A172 (cell line): ENCODE data around the gene TFCP2. TPM values are rescaled to one million over a fixed set of nuclear protein-coding genes. Genes with fewer than 3 reads are reported as not detected.
"Not testable (repeated sequence)": the region's sequence is repeated elsewhere in the genome, so short reads cannot be mapped to it uniquely, and the experiment has no call there.

Source experiments
- DNase-seq: peaks from one replicate; pipeline ENCODE4 v3.0.0-alpha.2; 2015; ENCODE audit warnings: low spot score
- total RNA-seq: library from RNA; depleted of rRNA; stranded (reverse); fragments of >200 nt; shearing (Covaris generic); gene quantifications from 2 replicates; pipeline ENCODE4 v1.2.3, GENCODE V29; 2014

Gene TFCP2
- total RNA-seq, 1 experiment from 2014 or later: 19.7 TPM

DNA sequence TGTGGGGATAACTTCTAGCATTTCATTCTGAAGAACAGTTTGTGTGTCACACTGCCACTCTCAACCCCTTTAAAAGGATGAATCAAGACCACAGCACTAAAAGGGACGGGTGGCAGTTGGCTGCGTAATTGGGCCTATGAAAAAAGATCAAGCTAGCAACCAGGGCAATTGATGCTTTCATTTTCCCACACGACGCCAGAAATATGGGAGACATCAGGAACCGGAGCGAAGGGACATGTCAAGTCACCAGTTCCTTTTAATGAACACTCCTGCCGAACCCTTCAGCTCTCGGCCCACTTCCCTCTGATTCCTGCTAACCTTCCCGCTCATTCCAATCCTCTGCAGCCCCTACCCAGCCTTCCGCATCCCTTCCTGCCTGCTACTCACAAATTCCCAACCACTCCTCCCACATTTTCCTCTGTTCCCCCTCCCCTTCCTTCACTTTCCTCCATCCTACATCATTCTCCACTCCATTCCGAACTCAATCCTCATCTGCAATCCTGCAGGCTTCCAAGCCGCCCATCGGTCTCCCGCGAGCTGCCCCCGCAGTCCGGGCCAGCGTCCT is 90.3 kb downstream of the TFCP2 start:
- peak; percentile 41 for DNase-seq

DNA sequence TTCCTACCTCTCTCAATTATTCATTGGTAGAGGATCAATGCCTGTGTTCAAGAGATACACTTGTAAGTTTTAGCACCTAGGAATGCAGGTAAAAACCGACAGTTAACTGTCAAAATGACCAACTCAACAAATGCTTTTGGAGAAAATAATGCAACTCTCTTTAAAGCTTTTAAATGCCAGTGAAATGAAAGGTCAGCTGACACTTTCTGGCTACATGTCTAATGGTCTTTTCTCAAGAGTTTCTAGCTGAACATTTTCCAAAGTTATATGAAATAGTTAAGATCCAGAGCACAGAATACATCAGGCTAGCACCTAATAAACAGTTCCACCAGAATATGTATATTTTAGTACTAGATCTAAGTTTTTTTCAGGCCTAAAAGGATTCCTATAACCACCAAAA is 91.5 kb downstream of the TFCP2 start:
- no peak for DNase-seq

DNA sequence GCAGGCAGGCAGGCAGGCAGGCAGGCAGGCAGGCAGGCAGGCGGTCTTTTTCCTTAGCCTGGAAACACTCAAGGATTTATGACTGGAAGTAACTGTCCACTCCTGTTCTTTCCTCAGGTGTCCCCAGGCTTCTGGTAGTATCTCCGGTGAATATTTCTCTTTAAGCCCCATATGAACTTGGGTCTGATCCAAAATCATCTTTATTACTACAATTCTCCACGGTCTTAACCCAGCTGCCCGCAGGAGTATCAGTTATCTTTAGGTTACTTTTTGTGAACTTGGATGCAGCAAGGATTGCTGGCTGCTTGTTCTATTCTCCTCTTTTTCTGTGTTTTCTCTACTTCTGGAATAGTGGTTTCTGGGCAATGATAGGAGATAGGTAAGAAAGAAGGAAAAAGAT is 92.8 kb downstream of the TFCP2 start:
- no peak for DNase-seq

DNA sequence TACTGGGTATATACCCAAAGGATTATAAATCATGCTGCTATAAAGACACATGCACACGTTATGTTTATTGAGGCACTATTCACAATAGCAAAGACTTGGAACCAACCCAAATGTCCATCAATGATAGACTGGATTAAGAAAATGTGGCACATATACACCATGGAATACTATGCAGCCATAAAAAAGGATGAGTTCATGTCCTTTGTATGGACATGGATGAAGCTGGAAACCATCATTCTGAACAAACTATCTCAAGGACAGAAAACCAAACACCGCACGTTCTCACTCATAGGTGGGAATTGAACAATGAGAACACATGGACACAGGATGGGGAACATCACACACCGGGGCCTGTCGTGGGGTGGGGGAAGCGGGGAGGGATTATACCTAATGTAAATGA is 94.1 kb downstream of the TFCP2 start:
- not testable (repeated sequence) for DNase-seq

DNA sequence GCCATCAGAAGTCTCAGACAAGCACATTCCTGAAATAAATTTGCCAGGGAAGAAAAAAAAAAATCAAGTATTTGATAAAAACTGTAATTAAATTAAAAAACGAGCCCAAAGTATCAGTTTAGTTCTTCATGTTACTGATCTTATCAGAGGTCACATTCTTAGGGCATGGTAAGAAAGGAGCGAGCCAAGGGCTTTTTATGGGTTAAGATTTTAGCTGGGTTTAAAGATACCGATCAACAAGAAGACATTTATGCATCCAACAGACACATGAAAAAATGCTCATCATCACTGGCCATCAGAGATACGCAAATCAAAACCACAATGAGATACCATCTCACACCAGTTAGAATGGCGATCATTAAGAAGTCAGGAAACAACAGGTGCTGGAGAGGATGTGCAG is 94.6 kb downstream of the TFCP2 start:
- DNase-seq: not testable (repeated sequence)

DNA sequence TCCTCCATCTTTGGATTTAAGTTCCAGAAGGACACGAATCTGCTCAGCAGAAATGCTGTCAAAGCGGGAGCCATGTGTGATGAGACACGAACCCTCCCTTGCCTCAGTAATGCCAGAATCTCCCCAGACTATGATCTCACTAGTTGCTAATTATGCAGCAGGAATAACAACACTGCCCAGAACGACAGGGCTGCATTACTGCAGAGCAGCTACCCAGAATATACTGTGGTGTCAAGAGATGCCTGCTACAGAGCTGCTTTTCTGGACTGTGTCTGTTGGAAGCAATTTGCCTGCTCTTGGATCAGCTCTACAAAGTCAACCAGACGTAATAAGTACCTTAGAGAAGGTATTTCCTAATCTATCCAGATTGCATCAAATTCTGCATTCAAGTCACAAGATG is 95.0 kb downstream of the TFCP2 start:
- DNase-seq: no peak

DNA sequence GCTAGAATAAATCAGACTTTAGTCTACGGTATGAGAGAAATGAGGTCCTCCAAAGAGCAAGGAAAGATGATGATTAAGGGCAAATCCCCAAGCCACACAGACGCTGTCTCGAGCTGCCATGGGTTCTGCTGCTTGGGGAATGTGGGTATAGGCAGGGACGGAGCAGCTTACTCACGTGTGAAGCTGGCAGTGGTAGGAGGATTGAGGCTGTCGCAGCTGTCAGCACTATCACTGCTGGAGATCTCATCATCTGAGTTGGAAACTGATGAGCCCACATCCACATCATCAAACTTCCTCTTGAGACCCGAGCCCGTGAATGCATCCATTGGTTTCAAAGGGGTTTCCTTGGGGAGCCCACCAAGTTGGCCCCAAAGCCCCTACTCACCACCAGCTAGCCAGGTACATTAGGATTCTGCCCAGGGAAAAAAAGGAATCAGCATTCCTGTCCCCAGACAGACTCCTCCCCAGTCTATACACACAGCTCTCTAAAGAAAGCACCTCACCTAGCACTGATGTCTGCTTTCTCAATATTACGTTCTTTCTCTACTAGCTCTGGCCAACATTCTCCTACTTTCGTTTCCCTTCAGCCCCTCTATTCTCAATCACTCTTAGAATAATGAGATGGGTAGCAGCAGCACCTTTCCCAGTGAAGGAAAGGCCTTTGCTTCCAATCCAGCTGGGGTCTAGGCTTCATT is 96.6 kb downstream of the TFCP2 start:
- DNase-seq: no peak

DNA sequence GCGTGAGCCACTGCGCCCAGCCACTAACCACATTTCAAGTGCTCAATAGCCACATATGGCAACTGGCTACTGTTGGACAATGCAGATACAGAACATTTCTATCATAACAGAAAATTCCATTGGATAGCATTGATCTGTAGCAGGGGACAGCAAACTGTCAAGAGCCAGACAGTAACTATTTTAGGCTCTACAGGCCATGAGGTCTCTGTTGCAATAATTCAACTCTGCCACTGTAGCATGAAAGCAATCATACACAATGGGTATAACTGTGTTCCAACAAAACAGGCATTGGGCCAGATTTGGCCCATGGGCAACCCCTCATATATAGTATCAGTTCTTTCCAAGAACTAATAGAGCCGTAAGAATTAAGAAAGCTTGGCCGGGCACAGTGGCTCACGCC is 97.5 kb downstream of the TFCP2 start:
- DNase-seq: no peak

DNA sequence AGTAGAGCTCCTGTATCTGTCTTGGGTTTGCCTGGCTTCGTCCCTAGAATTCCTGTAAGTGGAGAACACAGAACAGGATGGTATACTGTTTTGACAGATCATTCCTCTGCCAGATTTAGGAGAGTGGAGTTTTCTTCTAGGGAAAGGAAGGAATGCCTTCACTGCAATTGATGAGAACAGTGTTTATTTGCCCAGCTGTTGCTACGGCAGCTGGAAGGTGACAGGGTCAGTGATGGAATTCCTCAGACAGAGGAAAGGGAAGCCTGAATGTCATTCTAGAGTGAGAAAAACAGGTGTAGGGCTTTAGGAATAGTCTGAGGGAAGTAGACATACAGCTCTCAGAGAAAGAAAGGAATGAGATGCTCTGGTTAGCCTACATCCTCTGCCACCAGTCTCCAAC is 101.3 kb downstream of the TFCP2 start:
- DNase-seq: no peak

DNA sequence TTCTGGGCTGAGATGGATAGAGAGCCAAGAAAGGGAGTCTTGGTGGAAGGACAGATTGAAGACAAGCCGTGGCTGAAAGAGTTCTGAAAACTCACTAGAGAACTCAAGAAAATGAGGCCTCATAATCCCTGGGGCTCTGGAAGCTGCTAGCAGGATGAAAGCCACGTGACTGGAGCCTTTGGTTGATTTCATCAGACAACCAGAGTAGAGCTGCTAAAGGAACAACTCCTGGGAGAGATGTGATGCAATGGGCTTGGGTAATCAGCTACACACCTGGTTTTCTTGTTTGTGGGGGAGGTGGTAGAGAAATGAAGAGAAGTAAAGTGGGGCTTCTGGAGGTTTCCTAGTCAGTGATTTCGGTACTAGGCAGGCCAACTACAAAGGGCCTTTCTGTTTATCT is 102.9 kb downstream of the TFCP2 start:
- no peak for DNase-seq

DNA sequence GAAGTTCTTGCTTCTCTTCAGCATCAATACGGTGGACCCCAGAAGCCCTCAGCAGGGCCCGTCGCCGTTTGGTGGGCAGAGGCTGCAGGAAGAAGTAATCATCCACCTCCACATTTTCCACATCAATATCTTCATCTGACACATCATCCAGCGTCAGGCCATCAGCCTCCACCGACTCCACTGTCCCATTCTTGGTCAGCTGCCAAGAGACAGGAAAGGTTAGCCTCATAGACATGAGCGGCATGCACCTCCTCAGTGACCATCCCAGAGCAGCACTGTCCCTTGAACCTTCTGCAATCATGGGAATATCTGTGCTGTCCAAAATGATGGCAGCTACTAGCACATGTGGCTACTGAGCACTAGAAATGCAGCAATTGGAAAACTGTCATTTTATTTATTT is 105.2 kb downstream of the TFCP2 start:
- DNase-seq: no peak

DNA sequence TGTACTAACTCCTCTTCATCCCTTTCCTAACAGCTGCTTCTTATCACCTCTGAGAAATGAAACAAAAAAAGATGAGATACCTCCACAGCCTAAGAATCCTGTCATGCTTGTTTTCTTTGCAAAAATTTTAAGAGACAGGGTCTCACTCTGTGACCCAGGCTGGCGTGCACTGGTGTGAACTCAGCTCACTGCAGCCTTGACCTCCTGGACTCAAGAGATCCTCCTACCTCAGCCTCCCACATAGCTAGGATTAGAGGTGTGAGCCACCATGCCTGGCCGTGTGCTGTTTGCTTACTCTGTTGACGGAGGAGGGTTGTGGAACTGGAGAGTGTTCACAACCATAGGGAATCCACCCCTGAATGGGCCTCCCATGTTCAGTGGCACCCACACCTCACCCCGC is 105.7 kb downstream of the TFCP2 start:
- no peak for DNase-seq

DNA sequence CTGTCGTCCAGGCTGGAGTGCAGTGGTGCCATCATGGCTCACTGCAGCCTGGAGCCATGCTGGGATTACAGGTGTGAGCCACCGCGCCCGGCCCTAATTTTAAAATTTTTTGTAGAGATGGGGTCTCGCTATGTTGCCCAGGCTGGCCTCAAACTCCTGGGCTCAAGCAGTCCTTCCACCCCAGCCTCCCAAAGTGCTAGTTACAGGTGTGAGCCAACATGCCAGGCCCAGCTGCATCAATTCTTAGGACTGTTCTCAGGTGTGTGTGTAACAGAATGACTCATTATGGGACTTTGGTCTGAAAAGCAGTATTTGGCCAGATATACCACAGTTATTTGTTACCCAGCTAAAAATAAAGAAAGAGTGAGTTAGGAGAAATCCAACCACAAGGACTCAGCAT is 107.4 kb downstream of the TFCP2 start:
- no peak for DNase-seq

DNA sequence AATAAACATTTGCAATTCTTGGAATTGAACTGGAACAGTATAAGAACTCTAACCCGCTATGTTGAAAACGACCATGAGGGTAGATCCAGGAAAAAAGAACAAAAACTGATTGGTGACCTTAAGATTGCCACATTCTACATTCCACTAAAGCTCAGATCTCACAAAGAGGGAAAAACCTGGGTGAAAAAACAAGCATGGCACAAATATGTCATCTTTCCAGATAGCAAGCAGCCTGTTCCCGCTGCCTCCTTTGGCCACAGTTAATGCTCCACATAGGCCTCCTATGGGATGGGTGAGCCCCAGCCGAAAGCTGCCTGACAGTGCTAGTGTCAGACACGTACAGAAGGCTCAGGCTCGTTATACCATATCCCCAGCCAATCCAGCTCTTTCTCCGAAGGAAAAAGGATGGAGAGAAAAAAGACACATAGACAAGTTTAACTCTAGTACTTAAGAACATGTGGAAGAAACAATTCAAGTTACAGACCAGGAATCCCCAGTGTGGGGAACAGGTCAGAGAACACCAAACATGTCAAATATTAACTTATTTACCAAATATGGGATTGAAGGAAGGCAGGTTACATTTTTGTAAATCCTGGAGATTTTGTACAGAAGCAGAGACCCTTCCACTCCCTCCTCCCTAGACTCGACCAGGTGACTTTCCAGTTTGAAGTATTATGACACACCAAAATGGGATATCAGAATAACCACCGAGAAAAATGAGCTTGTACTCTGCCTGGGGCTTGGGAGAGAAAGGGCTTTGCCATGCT is 110.1 kb downstream of the TFCP2 start:
- DNase-seq: no peak

DNA sequence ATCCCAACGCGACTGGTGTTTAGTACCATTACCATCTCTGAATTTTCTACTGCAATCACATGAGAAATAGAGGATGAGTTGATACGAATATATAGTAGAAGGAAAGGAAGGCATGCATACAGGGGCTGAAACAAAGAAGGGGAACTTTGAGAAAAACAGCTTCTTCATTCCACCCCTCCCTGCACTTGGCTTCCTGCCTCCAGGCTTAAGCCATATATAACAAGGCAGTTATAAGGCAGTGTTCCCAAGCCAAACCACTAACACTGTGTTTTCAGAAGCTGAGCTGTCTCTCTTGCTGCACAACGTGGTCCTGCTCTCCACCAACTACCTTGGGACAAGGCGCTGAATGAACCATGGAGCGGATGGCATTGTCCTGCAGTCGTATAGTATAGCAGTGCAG is 113.8 kb downstream of the TFCP2 start:
- DNase-seq: no peak

DNA sequence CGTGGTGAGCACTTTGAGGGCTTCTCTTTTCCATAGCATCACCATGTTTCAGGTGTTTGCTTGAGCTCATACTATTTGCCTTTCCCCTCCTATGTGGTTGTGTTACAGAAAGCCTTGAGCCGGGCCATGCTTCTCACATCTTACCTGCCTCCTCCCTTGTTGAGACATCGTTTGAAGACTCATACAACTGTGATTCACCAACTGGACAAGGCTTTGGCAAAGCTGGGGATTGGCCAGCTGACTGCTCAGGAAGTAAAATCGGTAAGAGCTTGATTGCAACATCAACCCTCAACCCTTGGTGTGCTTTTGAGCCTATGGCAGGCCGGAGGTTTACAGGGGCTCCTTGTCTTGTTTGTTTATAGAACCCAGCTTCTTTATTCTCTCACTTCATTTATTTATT is 116.7 kb downstream of the TFCP2 start:
- peak; percentile 26 for DNase-seq

DNA sequence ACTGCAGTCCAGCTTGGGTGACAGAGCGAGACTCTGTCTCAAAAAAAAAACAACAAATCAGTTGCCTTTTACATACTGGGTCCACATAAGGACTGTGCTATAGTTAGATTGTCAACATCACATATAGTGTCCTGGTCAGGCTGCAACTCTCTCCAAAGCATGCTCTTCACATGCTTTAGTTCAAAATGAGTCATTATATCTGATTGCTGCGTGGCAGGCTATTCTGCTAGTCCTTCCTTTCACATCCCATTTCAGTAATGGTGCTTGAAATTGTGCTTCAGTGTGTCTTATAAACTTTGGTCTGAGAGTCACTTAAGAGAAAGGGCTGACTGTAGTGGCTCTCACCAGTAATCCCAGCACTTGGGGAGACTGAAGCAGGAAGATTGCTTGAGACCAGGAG is 117.9 kb downstream of the TFCP2 start:
- DNase-seq: no peak

DNA sequence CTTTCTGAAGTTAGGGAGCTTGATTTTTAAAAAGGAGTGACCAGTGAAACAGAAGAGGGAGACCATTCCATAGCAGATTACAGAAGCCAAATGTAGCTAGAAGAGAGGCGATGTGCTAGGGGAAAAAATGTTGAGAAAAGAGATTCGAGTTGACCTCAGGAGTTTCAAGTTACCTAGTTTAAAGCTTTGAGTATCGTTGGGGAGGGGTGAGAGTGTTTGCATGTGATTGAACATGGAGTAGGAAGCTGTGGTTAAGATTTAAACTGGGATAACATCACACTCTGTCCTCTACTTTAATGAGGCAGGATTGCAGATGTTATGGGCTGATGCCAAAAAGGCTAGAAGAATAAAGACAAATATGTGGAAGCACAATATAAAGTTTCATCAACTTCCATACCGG is 121.1 kb downstream of the TFCP2 start:
- no peak for DNase-seq

DNA sequence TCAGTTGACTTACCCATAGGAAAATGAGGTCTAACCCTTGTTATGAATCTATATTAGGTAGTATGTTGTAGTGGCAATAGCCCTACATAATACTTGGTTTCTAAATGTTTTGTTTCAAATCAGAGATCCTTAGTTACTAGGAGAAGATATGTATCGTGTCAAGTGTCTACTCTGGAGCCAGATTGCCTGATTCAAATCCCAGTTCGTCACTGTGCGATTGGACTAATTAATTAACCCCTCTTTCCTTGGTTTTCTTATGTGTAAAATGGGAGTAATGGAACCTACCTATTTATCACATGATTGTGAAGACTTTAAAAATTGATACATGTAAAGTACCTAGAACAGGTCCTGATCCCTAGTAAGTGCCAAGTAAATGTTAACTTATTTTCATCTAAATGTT is 123.4 kb downstream of the TFCP2 start:
- DNase-seq: no peak

DNA sequence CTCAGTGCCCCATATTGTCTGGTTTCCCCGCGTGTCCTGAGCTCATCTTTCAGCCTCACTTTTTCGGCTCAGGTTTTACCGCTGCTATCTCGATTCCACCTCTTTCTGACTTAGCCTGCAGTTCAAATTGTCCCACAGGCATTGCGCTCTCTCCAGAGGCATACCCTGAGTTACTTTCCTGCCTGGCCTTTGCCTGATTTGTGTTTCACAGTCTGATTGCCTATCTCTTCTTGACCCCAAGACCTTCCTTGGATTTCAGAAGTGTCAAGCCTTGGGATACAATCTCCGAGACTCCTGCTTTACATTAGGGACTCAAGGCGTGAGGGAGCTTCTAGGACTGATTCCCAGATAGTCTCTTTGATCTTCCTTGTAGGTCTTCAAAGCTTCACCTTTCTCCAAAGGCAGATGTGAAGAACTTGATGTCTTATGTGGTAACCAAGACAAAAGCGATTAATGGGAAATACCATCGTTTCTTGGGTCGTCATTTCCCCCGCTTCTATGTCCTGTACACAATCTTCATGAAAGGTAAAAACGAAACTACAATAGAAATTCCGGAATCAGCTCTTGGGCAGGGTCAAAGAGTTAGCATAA is 124.2 kb downstream of the TFCP2 start:
- DNase-seq: no peak

DNA sequence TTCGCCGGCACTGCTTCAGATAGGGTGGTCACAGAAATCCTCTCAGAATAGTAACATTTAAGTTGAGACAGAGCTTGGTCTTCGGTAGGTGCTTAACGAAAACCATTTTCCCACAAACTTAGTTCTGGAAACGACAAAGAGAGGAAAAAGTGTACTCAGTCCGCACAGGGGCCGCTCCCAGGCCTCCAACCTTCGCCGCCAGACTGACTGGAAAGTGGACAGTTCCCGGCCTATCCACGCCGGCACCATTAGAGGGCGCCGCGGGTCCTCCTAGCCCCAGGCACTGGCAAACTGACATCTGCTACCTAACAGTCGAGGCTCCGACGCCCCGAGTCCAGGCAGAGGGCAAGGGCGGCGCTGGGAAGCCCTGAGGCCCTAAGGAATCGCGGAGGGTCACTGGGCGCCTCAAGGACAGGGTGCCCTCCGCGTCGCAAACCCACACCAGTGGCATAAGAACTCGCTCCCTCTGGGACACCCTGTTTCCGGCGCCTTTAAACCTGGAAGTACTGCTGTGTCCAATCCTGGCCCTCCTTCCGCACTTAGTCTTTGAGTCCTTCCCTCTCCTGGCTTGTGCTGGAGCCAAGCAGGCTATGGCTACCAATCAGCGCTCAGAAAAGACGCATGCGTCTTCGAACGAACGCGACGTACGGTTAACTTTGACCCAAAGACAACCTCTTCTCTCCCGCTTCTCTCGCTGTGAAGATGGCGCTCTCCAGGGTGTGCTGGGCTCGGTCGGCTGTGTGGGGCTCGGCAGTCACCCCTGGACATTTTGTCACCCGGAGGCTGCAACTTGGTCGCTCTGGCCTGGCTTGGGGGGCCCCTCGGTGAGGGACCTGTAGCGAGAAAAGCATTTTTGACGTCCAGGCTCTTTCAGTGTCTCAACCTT is 125.0 kb downstream of the TFCP2 start, which contains the start of gene LETMD1:
LETMD1 (plus strand) TSS at position 673 of the 886 bp plus-strand sequence; CDS start at position 703, 30 bp downstream.
- peak; percentile 97 for DNase-seq
